IPS DF 6.9 (cell line): Measurements from ENCODE around the gene MAP4K4.

ENCODE experiments used
- DNase-seq: peaks from one replicate; pipeline ENCODE4 v3.0.0-alpha.2; 2013; ENCODE audit warnings: low read depth, low spot score
- H3K27ac ChIP-seq: one replicate; pipeline ENCODE4 v1.5.1; 2013; ENCODE audit warnings: low read length, control low read depth
- H3K27me3 ChIP-seq: 2 replicates; pipeline ENCODE4 v1.6.1; 2013; ENCODE audit warnings: mild to moderate bottlenecking, low read length; ENCODE audit not compliant: control insufficient read depth, insufficient read depth
- H3K36me3 ChIP-seq: 2 replicates; pipeline ENCODE4 v1.6.1; 2013; ENCODE audit warnings: low read length; ENCODE audit not compliant: control insufficient read depth, insufficient read depth
- H3K4me1 ChIP-seq: 2 replicates; pipeline ENCODE4 v1.6.1; 2013; ENCODE audit warnings: low read length; ENCODE audit not compliant: control insufficient read depth, insufficient read depth
- H3K4me3 ChIP-seq: 2 replicates; pipeline ENCODE4 v1.5.1; 2013; ENCODE audit warnings: mild to moderate bottlenecking, low read length
- H3K9me3 ChIP-seq: 2 replicates; pipeline ENCODE4 v1.6.1; 2013; ENCODE audit warnings: low read length, inconsistent platforms; ENCODE audit not compliant: control insufficient read depth, insufficient read depth
- WGBS: extraction: QIAGEN DNeasy Blood & Tissue Kit; methylation state at CpG from one replicate; pipeline ENCODE4 v1.1.7; 2013; ENCODE audit warnings: mixed read lengths, missing lambda C conversion rate; ENCODE audit not compliant: insufficient read length, insufficient coverage; 5-methylcytosine and 5-hydroxymethylcytosine counted together

The MAP4K4 gene

GRCh38 chr2:101788995-101789970 lies 91.8 kb downstream of the MAP4K4 start:
- Histone ChIP-seq H3K4me3 (no peak overlapping the region), H3K9me3 (no peaks in the 10 kb centered on the region), H3K4me1 (no peaks in the 10 kb centered on the region; the same call in 1 of the 2 replicates), H3K27ac (no peak overlapping the region), H3K27me3 (no peaks in the 10 kb centered on the region), H3K36me3 (no peaks in the 10 kb centered on the region)
- no peak for DNase-seq
- no CpG with 5 or more reads among the region's 4 CpGs for WGBS

DNA sequence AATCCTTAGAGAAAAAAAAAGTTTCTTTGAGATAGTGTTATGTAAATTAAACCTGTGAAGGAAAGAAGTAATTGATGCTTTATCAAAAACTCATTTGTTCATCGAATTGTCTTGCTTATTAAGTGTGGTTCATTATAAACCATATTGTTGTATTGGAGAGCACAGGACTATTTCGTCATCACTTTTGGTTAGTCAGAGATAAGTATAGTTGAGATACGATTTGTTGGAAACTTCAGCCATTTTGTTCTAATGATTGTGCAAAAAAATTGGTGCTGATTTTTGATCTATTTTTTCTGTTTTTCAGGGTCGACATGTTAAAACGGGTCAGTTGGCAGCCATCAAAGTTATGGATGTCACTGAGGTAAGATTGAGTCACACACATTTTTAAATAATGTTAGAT lies 92.9 kb downstream of the MAP4K4 start:
- Histone ChIP-seq H3K27me3 (no peaks in the 10 kb centered on the region), H3K9me3 (no peaks in the 10 kb centered on the region), H3K4me3 (no peak overlapping the region), H3K4me1 (no peaks in the 10 kb centered on the region; the same call in 1 of the 2 replicates), H3K36me3 (no peaks in the 10 kb centered on the region), H3K27ac (no peak overlapping the region)
- no peak for DNase-seq
- WGBS: no CpG with 5 or more reads among the region's 5 CpGs

DNA sequence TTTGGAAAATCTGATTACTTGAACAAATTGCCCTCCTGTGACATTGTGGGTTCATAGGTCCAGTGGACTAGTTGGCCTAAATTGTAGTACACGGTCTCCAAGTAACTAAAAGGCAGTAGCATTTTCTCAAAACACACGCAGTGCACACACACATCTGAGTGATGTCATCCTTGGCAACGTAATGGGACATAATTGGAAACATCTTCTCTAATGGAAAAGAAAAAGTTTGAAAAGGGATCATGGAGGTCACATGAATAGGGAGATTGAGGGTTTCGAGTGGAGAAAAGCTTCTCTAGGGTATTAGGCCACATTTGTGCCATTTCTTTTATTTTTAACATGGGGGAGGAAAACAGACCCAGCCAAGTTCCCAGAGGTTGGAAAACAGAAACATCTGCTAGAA lies 93.3 kb downstream of the MAP4K4 start:
- no peaks in the 10 kb centered on the region for H3K36me3 ChIP-seq
- no peaks in the 10 kb centered on the region for H3K27me3 ChIP-seq
- DNase-seq: no peak
- no CpG with 5 or more reads among the region's 4 CpGs for WGBS
- H3K4me1 ChIP-seq: no peaks in the 10 kb centered on the region; the same call in 1 of the 2 replicates
- no peaks in the 10 kb centered on the region for H3K9me3 ChIP-seq
- no peak overlapping the region for H3K27ac ChIP-seq
- no peak overlapping the region for H3K4me3 ChIP-seq

DNA sequence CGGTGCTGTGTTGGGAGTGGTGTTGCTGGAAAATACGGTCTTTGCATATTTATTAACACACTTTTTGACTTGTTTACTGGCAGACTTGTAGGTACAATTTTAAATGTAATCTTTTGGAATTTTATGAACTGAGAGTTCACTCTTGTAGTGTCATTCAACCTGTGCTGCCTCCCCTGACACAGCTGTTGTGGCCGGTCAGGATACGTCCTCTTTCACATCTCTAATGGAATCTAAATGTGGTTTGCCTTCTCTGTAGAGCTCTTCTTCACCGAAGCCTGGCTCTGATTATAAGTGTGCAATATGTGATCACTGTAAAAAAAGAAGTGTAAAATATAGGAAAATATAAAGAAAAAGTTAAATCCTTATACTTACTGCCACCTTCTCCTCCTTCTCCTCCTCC lies 94.7 kb downstream of the MAP4K4 start:
- no peaks in the 10 kb centered on the region for H3K36me3 ChIP-seq
- DNase-seq: no peak
- no peaks in the 10 kb centered on the region for H3K27me3 ChIP-seq
- no CpG with 5 or more reads among the region's 5 CpGs for WGBS
- no peaks in the 10 kb centered on the region for H3K9me3 ChIP-seq
- H3K4me1 ChIP-seq: no peaks in the 10 kb centered on the region; the same call in 1 of the 2 replicates
- no peak overlapping the region for H3K4me3 ChIP-seq
- H3K27ac ChIP-seq: no peak overlapping the region

- H3K9me3 ChIP-seq: no peaks in the 10 kb centered on the region
- no CpG with 5 or more reads among the region's 3 CpGs for WGBS
- H3K4me1 ChIP-seq: no peaks in the 10 kb centered on the region; the same call in 1 of the 2 replicates
- H3K4me3 ChIP-seq: no peak overlapping the region
- no peak overlapping the region for H3K27ac ChIP-seq
- no peak for DNase-seq
- no peaks in the 10 kb centered on the region for H3K27me3 ChIP-seq
- no peaks in the 10 kb centered on the region for H3K36me3 ChIP-seq
These were observed 95.9 kb downstream of the MAP4K4 start for GRCh38 chr2:101793277-101793969.

GRCh38 chr2:101794141-101794540 lies 96.6 kb downstream of the MAP4K4 start:
- Histone ChIP-seq H3K36me3 (no peaks in the 10 kb centered on the region), H3K9me3 (no peaks in the 10 kb centered on the region), H3K4me3 (no peak overlapping the region), H3K27ac (no peak overlapping the region), H3K27me3 (no peaks in the 10 kb centered on the region), H3K4me1 (no peaks in the 10 kb centered on the region; the same call in 1 of the 2 replicates)
- DNase-seq: no peak
- WGBS: no CpG with 5 or more reads among the region's 2 CpGs

- WGBS: no CpG with 5 or more reads among the region's 4 CpGs
- H3K9me3 ChIP-seq: no peaks in the 10 kb centered on the region
- DNase-seq: no peak
- H3K4me1 ChIP-seq: no peaks in the 10 kb centered on the region; the same call in 1 of the 2 replicates
- no peaks in the 10 kb centered on the region for H3K27me3 ChIP-seq
- no peak overlapping the region for H3K4me3 ChIP-seq
- H3K27ac ChIP-seq: no peak overlapping the region
- H3K36me3 ChIP-seq: no peaks in the 10 kb centered on the region
These were observed 97.5 kb downstream of the MAP4K4 start for GRCh38 chr2:101795033-101795432.

DNA sequence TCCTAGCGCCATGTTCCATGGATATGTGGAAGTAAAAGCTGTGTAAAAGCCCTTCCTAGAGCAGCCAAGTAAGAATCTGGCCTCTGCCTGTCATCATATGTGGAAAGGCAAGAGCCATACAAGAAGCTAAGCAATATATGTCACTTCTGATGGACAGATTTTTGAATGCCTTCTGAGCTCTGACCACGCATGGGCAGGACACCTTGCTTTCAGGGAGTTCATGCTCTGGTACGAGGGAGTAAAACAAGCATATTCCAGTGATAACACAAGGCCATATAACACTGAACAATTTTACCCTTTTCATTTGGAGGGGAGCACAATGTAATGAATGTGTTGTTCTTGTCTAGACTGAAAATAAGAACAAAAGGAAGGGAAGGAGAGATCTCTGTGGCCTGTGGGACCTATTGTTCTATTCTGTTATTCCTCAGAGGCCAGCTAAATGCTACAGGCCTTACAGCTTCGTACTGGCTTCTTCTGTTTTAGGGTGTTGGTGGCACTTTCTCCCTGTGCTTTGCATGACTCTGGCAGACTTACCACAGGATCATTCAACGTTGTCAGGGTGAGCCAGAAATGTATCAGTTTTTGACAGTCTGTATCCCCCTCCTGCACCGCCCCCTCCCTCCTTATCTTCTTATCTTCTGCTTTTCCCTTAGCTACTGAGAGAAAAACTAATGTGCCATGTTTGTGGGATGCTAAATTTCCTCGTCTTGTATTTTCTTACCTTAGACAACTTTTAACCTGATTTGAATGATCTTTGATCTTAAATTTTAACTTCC lies 99.5 kb downstream of the MAP4K4 start:
- H3K27ac ChIP-seq: no peak overlapping the region
- no peak overlapping the region for H3K4me3 ChIP-seq
- no peaks in the 10 kb centered on the region for H3K36me3 ChIP-seq
- no CpG with 5 or more reads among the region's 7 CpGs for WGBS
- no peaks in the 10 kb centered on the region for H3K9me3 ChIP-seq
- DNase-seq: no peak
- H3K27me3 ChIP-seq: no peaks in the 10 kb centered on the region
- H3K4me1 ChIP-seq: no peaks in the 10 kb centered on the region; the same call in 1 of the 2 replicates

GRCh38 chr2:101801496-101801895 lies 104.0 kb downstream of the MAP4K4 start:
- Histone ChIP-seq H3K27ac (no peak overlapping the region), H3K27me3 (no peaks in the 10 kb centered on the region), H3K36me3 (no peaks in the 10 kb centered on the region), H3K9me3 (no peaks in the 10 kb centered on the region), H3K4me1 (peaks cover 2% of the 10 kb centered on the region; the same call in 1 of the 2 replicates), H3K4me3 (no peak overlapping the region)
- DNase-seq: no peak
- no CpG with 5 or more reads among the region's 3 CpGs for WGBS

- Histone ChIP-seq H3K27ac (no peak overlapping the region), H3K4me3 (no peak overlapping the region), H3K4me1 (peaks cover 2% of the 10 kb centered on the region; the same call in 1 of the 2 replicates), H3K36me3 (no peaks in the 10 kb centered on the region), H3K9me3 (no peaks in the 10 kb centered on the region), H3K27me3 (no peaks in the 10 kb centered on the region)
- DNase-seq: no peak
- WGBS: no CpG with 5 or more reads among the region's 5 CpGs
These were observed 104.8 kb downstream of the MAP4K4 start for GRCh38 chr2:101802329-101802728.
